ENCODE measurements around the gene GNA12. TPM values are rescaled to one million over a fixed set of nuclear protein-coding genes. Genes with fewer than 3 reads are reported as not detected.
"Not testable (repeated sequence)": the region's sequence is repeated elsewhere in the genome, so short reads cannot be mapped to it uniquely, and the experiment has no call there.

The GNA12 gene
- total RNA-seq, 4 donors from 2014 or later, result 7.6 to 8.4 (median 8.1) TPM

DNA sequence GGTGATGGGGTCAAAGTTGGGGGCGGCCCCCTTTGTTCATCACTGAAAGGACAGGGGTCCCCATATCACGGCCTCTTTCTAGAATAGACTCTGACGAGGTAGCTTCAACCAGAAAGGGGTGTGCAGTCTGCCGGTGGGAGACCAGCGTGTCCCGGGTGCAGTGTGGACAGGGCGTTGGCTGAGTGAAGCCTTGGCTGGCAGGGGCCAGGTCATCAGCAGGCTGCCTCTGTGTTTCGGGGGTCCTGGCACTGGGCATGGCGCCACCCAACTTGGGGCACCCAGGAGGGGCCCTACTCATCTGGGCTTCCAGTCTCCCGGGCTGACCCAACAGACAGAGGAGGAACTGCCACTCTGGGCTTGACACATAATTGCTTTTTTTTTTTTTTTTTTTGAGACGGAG is 159.6 kb downstream of the GNA12 start:
- H3K9me3 ChIP-seq, result no peaks in the 10 kb centered on the region
- DNase-seq, result no peak
- peaks cover 5 to 6% of the 10 kb centered on the region in 2 donors for H3K4me1 ChIP-seq
- no peak for ATAC-seq
- no peak overlapping the region for H3K27ac ChIP-seq
- TF ChIP-seq, protein P1, sequence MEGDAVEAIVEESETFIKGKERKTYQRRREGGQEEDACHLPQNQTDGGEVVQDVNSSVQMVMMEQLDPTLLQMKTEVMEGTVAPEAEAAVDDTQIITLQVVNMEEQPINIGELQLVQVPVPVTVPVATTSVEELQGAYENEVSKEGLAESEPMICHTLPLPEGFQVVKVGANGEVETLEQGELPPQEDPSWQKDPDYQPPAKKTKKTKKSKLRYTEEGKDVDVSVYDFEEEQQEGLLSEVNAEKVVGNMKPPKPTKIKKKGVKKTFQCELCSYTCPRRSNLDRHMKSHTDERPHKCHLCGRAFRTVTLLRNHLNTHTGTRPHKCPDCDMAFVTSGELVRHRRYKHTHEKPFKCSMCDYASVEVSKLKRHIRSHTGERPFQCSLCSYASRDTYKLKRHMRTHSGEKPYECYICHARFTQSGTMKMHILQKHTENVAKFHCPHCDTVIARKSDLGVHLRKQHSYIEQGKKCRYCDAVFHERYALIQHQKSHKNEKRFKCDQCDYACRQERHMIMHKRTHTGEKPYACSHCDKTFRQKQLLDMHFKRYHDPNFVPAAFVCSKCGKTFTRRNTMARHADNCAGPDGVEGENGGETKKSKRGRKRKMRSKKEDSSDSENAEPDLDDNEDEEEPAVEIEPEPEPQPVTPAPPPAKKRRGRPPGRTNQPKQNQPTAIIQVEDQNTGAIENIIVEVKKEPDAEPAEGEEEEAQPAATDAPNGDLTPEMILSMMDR (IDR thresholded peaks at IDR 0.05 in 4 of 5, conservative IDR thresholded peaks at IDR 0.05 in 1 of 5), result no peak
- no peak for TF ChIP-seq POLR2A (IDR thresholded peaks at IDR 0.05)
- peaks cover 49 to 60% (median 55%) of the 10 kb centered on the region in 3 donors for H3K27me3 ChIP-seq
- in situ Hi-C loops (cut with MboI; ENCODE audit: low sequenced_read_pairs in 4 of 4), result loop anchor here (10.0 to 25.0 kb wide), 3 partner anchors 120 to 230 kb away; no protein-coding TSS in a partner anchor
- intact Hi-C loops (cut with DNase I; ENCODE audit: low total_unique reads), result loop anchor here (5.0 kb wide), 1 partner anchor 207 kb away; the partner anchor contains the start of gene GRIFIN
- H3K4me3 ChIP-seq, result no peak overlapping the region
- H3K36me3 ChIP-seq, result no peaks in the 10 kb centered on the region

DNA sequence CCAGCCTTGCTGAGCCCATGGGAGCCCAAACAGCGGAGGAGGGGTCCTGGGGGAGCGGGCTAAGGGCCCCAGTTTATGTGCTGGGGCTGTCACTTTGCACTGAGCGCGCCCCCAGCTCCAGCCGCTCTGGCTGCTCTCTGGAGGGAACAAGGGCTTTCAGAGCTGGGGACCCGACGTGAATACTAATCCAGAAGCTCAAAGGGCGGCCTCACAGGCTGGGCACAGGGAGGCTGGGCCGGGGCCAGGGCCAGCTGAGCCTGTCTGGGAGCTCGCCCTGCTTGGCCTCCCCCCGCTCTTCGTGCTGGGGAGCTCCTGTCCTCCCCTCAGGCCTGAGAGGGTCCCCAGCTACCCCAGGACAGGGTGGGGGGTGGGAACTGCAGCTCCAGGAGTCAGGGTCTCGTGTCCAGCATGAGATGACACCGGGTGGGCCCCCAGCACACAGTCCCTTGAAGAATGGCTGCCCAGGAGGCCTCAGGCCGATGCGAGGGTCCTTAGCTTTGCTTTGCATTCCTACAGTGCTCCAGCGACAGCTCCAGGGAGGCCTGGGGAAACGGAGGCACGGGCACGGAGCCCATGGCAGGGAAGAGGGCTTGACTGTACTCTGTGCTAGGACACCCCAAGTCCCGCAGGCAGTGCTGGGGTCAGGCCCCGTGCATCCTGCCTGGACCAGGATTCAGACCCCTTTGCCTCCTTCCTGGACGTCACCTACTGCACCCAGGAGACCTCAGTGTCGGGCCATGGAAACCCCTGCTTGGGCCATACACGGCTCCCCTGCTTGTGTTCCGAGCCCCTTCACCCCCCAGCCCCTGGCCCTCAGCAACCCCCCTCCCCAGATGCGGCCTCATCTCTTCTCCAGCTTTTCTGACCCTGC is 161.9 kb downstream of the GNA12 start:
- H3K36me3 ChIP-seq, result no peaks in the 10 kb centered on the region
- no peak for TF ChIP-seq POLR2A (IDR thresholded peaks at IDR 0.05)
- TF ChIP-seq, protein P1 (IDR thresholded peaks at IDR 0.05 in 4 of 5, conservative IDR thresholded peaks at IDR 0.05 in 1 of 5), result no peak
- no peaks in the 10 kb centered on the region for H3K4me1 ChIP-seq
- no peak for DNase-seq
- no peak for ATAC-seq
- H3K4me3 ChIP-seq, result no peak overlapping the region
- no peaks in the 10 kb centered on the region for H3K9me3 ChIP-seq
- peaks cover 30 to 42% (median 33%) of the 10 kb centered on the region in 3 donors for H3K27me3 ChIP-seq
- intact Hi-C loops (cut with DNase I; ENCODE audit: low total_unique reads), result loop anchor here (1.0 to 5.0 kb wide), 2 partner anchors 205 to 231 kb away; partner anchors contain the start of gene GRIFIN
- in situ Hi-C loops (cut with MboI; ENCODE audit: low sequenced_read_pairs in 4 of 4), result loop anchor here (10.0 to 25.0 kb wide), 3 partner anchors 117 to 227 kb away; no protein-coding TSS in a partner anchor
- no peak overlapping the region for H3K27ac ChIP-seq

DNA sequence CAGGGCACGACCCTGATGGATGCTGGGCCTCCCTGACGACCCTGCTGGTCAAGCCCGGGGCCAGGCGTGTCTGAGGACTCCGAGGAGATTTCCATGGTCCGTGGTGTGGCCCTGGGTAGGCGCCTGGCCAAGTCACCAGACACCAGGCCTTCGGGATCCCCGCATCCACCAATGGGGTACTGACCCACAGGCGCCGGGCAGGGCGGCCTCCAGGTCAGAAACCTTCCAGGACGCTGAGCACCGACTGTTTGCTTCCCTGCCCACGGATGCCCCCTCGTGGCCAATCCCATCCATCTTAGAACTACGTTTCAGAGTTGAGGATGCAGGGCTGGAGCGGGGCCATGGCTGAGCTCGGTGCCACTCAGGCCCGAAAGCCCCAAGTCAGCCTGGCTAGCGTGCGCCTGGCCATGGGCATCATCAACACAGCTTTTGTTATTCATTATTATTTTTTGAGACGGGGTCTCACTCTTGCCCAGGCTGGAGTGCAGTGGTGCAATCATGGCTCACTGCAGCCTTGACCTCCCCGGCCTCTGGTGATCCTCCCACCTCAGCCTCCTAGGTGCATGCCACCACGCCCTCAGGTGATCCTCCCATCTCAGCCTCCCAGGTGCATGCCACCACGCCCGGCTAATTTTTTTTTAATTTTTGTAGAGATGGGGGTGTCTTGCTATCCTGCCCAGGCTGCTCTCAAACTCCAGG is 163.2 kb downstream of the GNA12 start:
- TF ChIP-seq, protein P1 (IDR thresholded peaks at IDR 0.05 in 4 of 5, conservative IDR thresholded peaks at IDR 0.05 in 1 of 5), result peak; percentile 64 to 85 (median 80)
- no peak for TF ChIP-seq POLR2A (IDR thresholded peaks at IDR 0.05)
- intact Hi-C loops (cut with DNase I; ENCODE audit: low total_unique reads) (loop anchor here (1.0 to 5.0 kb wide), 3 partner anchors 114 to 230 kb away; partner anchors contain the start of gene GRIFIN), in situ Hi-C loops (cut with MboI; ENCODE audit: low sequenced_read_pairs in 4 of 4) (loop anchor here (10.0 to 25.0 kb wide), 3 partner anchors 116 to 226 kb away; no protein-coding TSS in a partner anchor)
- H3K27me3 ChIP-seq, result peaks cover 19 to 29% (median 21%) of the 10 kb centered on the region in 3 donors
- H3K36me3 ChIP-seq, result no peaks in the 10 kb centered on the region
- H3K27ac ChIP-seq, result no peak overlapping the region
- DNase-seq (peak; percentile 57 to 72), ATAC-seq (peak; percentile 87 to 97)
- no peak overlapping the region for H3K4me3 ChIP-seq
- no peaks in the 10 kb centered on the region for H3K9me3 ChIP-seq
- H3K4me1 ChIP-seq, result no peaks in the 10 kb centered on the region

GRCh38 chr7:2680256-2680655 is 163.9 kb downstream of the GNA12 start:
- H3K4me3 ChIP-seq, result no peak overlapping the region
- in situ Hi-C loops (cut with MboI; ENCODE audit: low sequenced_read_pairs in 4 of 4), result loop anchor here (10.0 to 25.0 kb wide), 3 partner anchors 115 to 225 kb away; no protein-coding TSS in a partner anchor
- H3K27ac ChIP-seq, result no peak overlapping the region
- ATAC-seq, result no peak
- peaks cover 16 to 22% (median 18%) of the 10 kb centered on the region in 3 donors for H3K27me3 ChIP-seq
- TF ChIP-seq, protein P1 (IDR thresholded peaks at IDR 0.05 in 4 of 5, conservative IDR thresholded peaks at IDR 0.05 in 1 of 5), result no peak
- TF ChIP-seq POLR2A (IDR thresholded peaks at IDR 0.05), result no peak
- H3K9me3 ChIP-seq, result no peaks in the 10 kb centered on the region
- no peaks in the 10 kb centered on the region for H3K36me3 ChIP-seq
- intact Hi-C loops (cut with DNase I; ENCODE audit: low total_unique reads), result loop anchor here (1.0 to 5.0 kb wide), 2 partner anchors 113 to 203 kb away; partner anchors contain the start of gene GRIFIN
- DNase-seq, result no peak
- H3K4me1 ChIP-seq, result no peaks in the 10 kb centered on the region

DNA sequence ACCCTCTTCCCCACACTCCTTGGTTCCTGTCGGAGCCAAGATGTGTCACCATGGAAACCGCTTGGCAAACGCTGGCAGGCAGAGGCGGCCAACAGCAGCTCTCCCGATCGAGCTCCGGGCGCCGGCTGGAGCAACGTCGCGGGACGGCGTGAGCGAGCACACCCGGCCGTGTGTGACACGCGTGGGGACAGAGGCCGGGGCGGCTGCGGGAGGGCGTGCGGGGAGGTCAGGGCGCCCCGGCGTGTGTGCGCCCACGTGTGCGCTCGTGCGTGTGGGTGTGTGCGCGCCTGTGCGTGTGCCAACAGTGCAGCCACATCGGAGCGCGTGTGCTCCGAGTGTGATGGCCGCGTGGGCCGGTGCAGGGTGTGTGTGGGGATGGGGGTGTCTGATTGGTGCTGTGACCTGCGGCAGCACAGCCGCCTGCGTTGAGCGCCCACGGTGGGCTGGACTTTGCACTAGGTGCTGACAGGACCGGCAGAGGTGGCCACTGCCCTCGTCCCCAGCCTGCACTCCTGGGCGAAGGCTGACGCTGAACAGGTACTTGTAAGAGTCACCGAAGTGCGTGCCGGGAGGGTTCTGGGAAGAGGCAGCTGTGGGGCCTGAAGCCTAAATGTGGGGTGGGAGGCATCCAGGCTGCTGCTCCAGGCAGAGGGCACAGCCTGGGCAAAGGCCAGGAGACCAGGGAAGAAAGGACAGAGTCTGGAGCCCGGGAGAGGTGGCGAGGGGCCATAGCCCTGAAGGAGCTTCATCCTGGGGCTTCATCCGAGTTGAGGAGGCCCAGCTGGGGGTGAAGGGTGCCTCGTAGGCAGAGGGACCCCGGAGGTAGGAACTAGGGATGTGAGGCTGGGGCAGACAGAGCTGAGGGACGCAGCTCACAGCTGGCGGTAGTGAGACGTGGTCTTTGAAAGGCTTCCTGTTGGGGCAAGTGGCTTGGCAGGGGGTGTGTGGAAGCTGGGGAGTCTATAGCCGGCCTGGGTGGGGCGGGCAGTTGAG is 164.7 kb downstream of the GNA12 start:
- H3K4me3 ChIP-seq, H3K36me3 ChIP-seq, H3K27ac ChIP-seq, ATAC-seq, H3K4me1 ChIP-seq, H3K9me3 ChIP-seq, DNase-seq: not testable (repeated sequence)
- peaks cover 14 to 20% (median 17%) of the 10 kb centered on the region in 3 donors for H3K27me3 ChIP-seq
- in situ Hi-C loops (cut with MboI; ENCODE audit: low sequenced_read_pairs in 4 of 4), result loop anchor here (10.0 to 25.0 kb wide), 3 partner anchors 115 to 225 kb away; no protein-coding TSS in a partner anchor
- intact Hi-C loops (cut with DNase I; ENCODE audit: low total_unique reads), result loop anchor here (1.0 to 5.0 kb wide), 2 partner anchors 112 to 202 kb away; partner anchors contain the start of gene GRIFIN

- in situ Hi-C loops (cut with MboI; ENCODE audit: low sequenced_read_pairs in 4 of 4), result loop anchor here in 2 of 4 donors (25.0 kb wide), 1 partner anchor 216 kb away; no protein-coding TSS in a partner anchor
- intact Hi-C loops (cut with DNase I; ENCODE audit: low total_unique reads), result not testable (repeated sequence)
Observed at GRCh38 chr7:2678454-2678853, 165.7 kb downstream of the GNA12 start.

More at GRCh38 chr7:2678454-2678853, 165.7 kb downstream of the GNA12 start:
- not testable (repeated sequence) for H3K4me3 ChIP-seq, DNase-seq, ATAC-seq, H3K36me3 ChIP-seq, H3K9me3 ChIP-seq, H3K4me1 ChIP-seq, H3K27ac ChIP-seq
- H3K27me3 ChIP-seq, result peaks cover 11 to 16% (median 14%) of the 10 kb centered on the region in 3 donors
